NCI-H226 (cell line): Measurements from ENCODE around the gene BTBD16.

Source experiments
- DNase-seq: peaks from one replicate; pipeline ENCODE4 v3.0.0-alpha.2; 2015

BTBD16 gene

GRCh38 chr10:122271076-122271475 is at the start of gene BTBD16:
TSS of gene BTBD16 (plus strand) at chr10:122271296. CDS start at chr10:122275082, 3,786 bp downstream.
- DNase-seq = no peak

GRCh38 chr10:122221958-122222357 is 49.1 kb upstream of the BTBD16 start:
- no peak for DNase-seq

- no peak for DNase-seq
These were observed 48.5 kb upstream of the BTBD16 start for GRCh38 chr10:122222638-122223037.

GRCh38 chr10:122224159-122224558 is 46.9 kb upstream of the BTBD16 start:
- DNase-seq = no peak

- DNase-seq = no peak
These were observed 45.8 kb upstream of the BTBD16 start for GRCh38 chr10:122225330-122225729.

GRCh38 chr10:122227754-122228153 is 43.3 kb upstream of the BTBD16 start:
- no peak for DNase-seq

GRCh38 chr10:122229666-122230065 is 41.4 kb upstream of the BTBD16 start:
- DNase-seq = no peak

- DNase-seq = no peak
These were observed 40.9 kb upstream of the BTBD16 start for GRCh38 chr10:122230222-122230621.

- no peak for DNase-seq
These were observed 38.3 kb upstream of the BTBD16 start for GRCh38 chr10:122232769-122233168.

- DNase-seq = no peak
These were observed 37.2 kb upstream of the BTBD16 start for GRCh38 chr10:122233857-122234348.

GRCh38 chr10:122234416-122234815 is 36.7 kb upstream of the BTBD16 start:
- no peak for DNase-seq

GRCh38 chr10:122236690-122237306 is 34.3 kb upstream of the BTBD16 start:
- no peak for DNase-seq

- no peak for DNase-seq
These were observed 33.6 kb upstream of the BTBD16 start for GRCh38 chr10:122237331-122237990.

- no peak for DNase-seq
These were observed 31.4 kb upstream of the BTBD16 start for GRCh38 chr10:122239578-122240257.

- DNase-seq = no peak
These were observed 30.7 kb upstream of the BTBD16 start for GRCh38 chr10:122240401-122240800.

- DNase-seq = no peak
These were observed 29.3 kb upstream of the BTBD16 start for GRCh38 chr10:122241836-122242235.

GRCh38 chr10:122243550-122243949 is 27.5 kb upstream of the BTBD16 start:
- no peak for DNase-seq

GRCh38 chr10:122244001-122244975 is 26.8 kb upstream of the BTBD16 start:
- no peak for DNase-seq

- DNase-seq = no peak
These were observed 26.0 kb upstream of the BTBD16 start for GRCh38 chr10:122245136-122245535.

- DNase-seq = no peak
These were observed 25.2 kb upstream of the BTBD16 start for GRCh38 chr10:122245897-122246296.

GRCh38 chr10:122246830-122247520 is 24.1 kb upstream of the BTBD16 start:
- no peak for DNase-seq
